Measurements from ENCODE around the gene IMPDH1.

Gene IMPDH1

GRCh38 chr7:128453836-128454804 is 44.3 kb upstream of the IMPDH1 start:
- no peak for TF ChIP-seq CTCF (IDR thresholded peaks at IDR 0.05)

DNA sequence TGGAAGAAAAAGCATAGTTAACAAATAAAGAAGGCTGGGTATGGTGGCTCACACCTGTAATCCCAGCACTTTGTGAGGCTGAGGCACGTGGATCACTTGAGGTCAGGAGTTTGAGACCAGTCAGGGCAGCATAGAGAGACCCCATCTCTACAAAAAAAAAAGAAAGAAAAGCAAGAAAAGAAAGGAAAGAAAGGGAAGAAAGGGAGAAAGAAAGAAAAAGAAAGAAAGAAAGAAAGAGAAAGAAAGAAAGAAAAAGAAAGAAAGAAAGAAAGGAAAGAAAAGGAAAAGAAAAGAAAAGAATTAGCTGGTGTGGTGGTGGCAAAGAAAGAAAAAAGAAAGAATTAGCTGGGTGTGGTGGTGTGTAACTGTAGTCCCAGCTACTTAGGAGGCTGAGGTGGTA is 42.8 kb upstream of the IMPDH1 start:
- no peak for TF ChIP-seq CTCF (IDR thresholded peaks at IDR 0.05)

- no peak for TF ChIP-seq CTCF (IDR thresholded peaks at IDR 0.05)
Measured at GRCh38 chr7:128450913-128451312, 41.1 kb upstream of the IMPDH1 start.

- no peak for TF ChIP-seq CTCF (IDR thresholded peaks at IDR 0.05)
Measured at GRCh38 chr7:128450409-128450808, 40.6 kb upstream of the IMPDH1 start.

- no peak for TF ChIP-seq CTCF (IDR thresholded peaks at IDR 0.05)
Measured at GRCh38 chr7:128448751-128449302, 39.0 kb upstream of the IMPDH1 start.

DNA sequence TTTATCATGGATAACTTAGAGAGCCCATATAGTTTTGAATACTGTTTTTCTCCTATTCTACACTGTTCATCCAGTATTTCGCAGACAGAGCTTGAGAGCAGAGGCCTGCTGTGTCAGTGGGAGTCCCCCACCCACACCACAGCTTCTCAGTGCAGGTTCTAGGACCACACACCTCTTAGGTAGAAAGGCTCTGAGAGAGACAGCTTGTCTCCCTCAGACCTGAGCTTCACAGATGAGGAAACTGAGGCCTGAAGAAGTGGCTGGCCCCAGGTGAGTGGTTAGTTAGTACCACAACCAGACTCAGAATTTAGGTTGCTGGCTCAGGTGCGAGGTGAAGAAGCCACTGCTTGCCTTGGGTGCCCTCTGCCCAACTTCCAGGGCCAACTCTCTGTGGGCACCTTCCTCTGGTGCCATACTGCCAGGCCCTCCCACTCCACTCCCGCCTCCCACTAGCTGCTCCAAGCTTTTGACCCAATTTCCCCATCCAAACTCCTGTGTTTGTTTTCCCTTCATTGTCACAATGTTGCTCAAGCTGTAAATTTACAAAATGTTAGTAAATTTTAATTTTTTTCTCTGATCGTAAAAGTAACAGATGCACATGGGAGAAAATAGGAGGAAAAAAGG is 38.3 kb upstream of the IMPDH1 start:
- no peak for TF ChIP-seq CTCF (IDR thresholded peaks at IDR 0.05)

DNA sequence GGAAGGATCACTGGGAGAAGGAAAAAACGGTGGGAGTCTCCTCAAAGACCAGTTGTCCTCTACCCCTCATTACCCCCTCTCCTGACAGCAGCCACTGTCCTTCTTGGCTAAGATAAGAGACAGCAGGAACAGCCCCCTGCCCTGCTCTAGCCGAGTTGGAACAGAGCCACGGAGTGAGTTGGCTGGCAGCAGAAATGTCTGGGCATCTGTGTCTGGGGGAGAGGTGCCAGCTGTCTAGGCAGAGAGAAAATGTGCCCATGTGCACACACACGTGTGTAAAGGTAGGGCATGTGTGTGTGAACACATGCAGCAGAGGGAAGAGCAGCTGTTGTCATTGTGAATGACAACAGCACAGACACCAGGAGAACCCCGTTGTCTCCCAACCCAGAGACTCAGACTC is 36.5 kb upstream of the IMPDH1 start:
- TF ChIP-seq CTCF (IDR thresholded peaks at IDR 0.05), result no peak

Measured in LNCAP (cell line).